Renal cortical epithelial cell (primary cell): ENCODE measurements around the gene FCHSD2. TPM values are rescaled to one million over a fixed set of nuclear protein-coding genes. Genes with fewer than 3 reads are reported as not detected.
"Not testable (repeated sequence)": the region's sequence is repeated elsewhere in the genome, so short reads cannot be mapped to it uniquely, and the experiment has no call there.

Source experiments
- DNase-seq: peaks from one replicate; pipeline ENCODE4 v3.0.0-alpha.2; 2011; ENCODE audit warnings: low read depth
- total RNA-seq: library from RNA; depleted of rRNA; stranded (reverse); fragments of >200 nt; gene quantifications from 2 replicates; pipeline ENCODE4 v1.2.3, GENCODE V29; 2014

FCHSD2 gene
- total RNA-seq, 1 donor from 2014 or later, result 21.5 TPM

DNA sequence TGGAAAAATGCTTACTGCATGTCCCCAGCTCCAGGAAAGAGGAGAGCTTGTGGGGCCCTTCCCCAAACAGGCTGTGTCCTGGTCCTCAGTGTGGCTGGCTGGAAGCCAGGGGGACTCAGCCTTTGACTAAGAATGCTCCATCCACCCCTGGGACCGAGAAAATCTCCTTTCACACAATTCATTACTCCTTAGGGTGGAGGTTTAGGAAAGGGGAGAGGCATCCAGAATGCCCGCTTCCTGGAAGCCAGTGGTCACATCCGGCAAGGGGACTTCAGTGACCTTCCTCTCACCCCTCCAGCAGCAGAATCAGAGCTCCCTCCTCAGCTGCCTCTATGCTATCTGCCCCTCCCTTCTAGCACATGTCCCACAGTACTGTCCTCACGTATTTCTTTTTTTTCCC, 306.0 kb downstream of the FCHSD2 start:
- DNase-seq, result no peak

GRCh38 chr11:72834905-72835304, 307.2 kb downstream of the FCHSD2 start:
- no peak for DNase-seq

GRCh38 chr11:72833811-72834493, 308.2 kb downstream of the FCHSD2 start:
- no peak for DNase-seq

DNA sequence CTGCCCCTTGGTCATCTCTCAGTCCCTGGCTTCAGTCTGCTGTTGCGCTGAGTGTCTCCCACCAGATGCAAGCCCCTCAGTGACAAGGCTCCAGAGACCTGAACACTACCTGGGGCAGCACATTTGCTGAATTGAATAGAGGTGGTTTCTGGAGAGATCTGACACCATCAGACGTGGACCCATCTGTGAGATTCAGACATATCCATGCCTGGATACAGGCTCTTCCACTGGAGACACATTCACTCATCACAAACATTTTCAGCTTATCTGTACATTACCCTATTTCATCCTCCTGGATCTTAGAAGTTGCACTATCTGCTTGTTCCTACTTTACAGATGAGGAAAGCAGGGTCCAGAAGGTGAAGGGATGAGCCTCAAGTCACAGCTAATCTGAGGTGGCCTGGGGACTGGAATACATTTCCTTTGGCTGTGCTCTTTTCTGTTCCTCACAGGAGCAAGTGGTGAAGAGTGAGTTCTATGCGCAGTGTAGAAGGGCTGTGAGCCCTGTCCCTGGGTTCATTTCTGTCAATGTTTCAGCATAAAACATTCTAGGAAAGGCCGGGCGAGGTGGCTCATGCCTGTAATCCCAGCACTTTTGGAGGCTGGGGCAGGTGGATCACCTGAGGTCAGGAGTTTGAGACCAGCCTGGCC, 308.9 kb downstream of the FCHSD2 start:
- no peak for DNase-seq

- no peak for DNase-seq
These were observed 309.6 kb downstream of the FCHSD2 start for GRCh38 chr11:72832301-72833082.

- DNase-seq, result peak; percentile 52
These were observed 310.4 kb downstream of the FCHSD2 start for GRCh38 chr11:72831521-72832300.

- DNase-seq, result no peak
These were observed 312.1 kb downstream of the FCHSD2 start for GRCh38 chr11:72829884-72830533.

DNA sequence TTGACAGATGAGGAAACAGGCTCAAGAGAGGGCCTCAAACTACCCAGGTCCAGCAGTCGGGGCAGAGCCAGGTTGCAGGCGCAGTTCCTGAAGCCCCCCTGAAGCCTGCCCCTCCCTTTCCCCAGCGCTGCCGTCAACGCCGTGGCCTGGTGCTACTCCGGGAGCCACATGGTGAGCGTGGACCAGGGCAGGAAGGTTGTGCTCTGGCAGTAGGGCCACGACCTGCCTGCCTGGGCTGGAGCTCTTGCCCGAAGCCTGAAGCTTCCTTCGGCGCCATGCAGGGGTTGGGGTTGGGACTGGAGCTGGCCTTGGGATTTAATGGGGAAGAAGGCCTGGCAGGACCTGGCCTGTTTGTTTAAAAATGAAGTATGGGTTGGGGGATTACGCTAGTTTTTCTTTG, 312.9 kb downstream of the FCHSD2 start:
- no peak for DNase-seq

DNA sequence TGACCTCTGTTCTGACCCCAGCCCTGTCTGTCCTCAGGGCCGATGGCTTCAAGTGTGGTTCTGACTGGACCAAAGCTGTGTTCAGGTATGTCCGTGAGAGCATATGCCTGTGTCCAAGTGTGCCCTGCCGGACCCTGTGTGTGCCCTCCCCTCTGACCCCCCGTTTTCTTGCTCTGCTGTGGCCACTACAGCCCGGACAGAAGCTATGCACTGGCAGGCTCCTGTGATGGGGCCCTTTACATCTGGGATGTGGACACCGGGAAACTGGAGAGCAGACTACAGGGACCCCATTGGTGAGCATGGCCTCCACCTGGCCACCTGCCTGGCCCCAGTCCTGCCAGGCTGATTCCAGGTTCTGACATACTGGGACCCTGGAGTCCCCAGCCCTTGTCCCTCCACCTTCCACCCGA, 313.4 kb downstream of the FCHSD2 start:
- no peak for DNase-seq

GRCh38 chr11:72828081-72828567, 314.0 kb downstream of the FCHSD2 start:
- DNase-seq, result no peak

DNA sequence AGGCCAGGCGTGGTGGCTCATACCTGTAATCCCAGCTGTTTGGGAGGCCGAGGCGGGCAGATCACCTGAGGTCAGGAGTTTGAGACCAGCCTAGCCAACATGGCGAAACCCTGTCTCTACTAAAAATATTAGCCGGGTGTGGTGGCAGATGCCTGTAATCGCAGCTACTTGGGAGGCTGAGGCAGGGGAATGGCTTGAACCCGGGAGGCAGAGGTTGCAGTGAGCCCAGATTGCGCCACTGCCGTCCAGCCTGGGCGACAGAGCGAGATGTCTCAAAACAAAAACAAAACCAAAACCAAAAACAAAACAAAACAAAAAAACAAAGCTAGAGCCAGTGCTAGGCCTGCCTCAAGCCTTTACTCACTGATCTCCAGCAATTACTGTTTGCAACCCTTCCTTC, 314.5 kb downstream of the FCHSD2 start:
- not testable (repeated sequence) for DNase-seq

GRCh38 chr11:72826942-72827480, 315.1 kb downstream of the FCHSD2 start:
- DNase-seq, result no peak

- no peak for DNase-seq
These were observed 315.8 kb downstream of the FCHSD2 start for GRCh38 chr11:72826191-72826941.

GRCh38 chr11:72825661-72826060, 316.5 kb downstream of the FCHSD2 start:
- no peak for DNase-seq

- no peak for DNase-seq
These were observed 317.2 kb downstream of the FCHSD2 start for GRCh38 chr11:72824811-72825505.

DNA sequence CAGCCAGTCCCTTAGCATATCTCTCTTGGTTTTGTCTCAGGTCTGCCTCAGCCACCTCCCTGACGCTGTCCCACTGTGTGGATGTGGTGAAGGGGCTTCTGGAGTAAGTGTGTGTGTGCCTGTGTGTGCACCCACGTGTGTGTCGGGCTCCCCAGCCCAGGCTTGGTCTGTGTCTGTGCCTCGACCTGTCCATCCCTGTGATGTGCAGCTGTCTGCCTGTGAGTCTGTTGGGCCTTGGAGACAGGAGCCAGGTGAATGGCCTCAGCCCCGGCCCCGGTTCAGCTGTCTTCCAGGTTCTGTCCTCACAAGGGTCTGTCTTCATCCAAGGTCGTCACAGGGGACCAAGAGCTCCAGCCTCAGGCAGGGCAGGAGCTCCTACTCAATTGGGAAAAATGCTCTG, 318.1 kb downstream of the FCHSD2 start:
- no peak for DNase-seq

- no peak for DNase-seq
These were observed 318.9 kb downstream of the FCHSD2 start for GRCh38 chr11:72823105-72823804.

DNA sequence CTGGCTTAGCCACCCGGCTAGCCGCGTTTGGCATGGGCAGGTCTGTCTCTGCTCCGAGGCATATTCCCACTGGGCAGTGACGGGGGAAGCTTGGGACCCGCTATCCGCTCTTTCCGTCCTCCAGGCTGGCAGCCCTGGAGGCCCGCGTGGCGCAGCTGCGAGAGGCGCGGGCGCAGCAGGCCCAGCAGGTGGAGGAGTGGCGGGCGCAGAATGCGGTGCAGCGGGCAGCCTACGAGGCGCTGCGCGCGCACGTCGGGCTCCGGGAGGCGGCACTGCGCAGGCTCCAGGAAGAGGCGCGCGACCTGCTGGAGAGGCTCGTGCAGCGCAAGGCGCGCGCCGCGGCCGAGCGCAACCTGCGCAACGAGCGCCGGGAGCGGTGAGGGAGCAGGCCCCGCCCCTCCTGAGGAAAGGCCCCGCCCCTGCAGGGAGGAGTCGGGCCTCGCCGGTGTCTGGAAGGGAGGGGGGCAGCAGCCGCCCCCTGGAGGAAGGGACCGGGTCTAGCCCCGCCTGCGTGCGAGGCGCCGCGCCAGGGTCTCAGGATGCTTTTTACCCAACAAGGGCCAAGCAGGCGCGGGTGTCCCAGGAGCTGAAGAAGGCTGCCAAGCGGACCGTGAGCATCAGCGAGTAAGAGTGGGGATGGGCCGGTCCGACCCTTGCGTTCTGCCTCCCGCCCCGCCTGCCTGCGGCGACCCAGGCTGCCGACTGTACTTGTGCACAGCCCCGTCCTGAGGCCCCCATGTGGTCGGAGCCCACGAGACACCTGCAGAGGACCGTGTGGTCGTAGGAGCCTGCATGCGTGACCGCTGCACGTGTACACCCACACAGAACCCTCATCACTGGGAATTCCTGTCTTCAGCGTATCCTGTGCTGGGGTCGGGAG, 320.0 kb downstream of the FCHSD2 start:
- DNase-seq, result peak; percentile 53
